HCT116 (cell line): ENCODE results near the gene IL18.

Source experiments
- CBX3 ChIP-seq: IDR thresholded peaks from 2 replicates; pipeline ENCODE4 v1.6.1; 2012; ENCODE audit warnings: low read depth
- EZH2 ChIP-seq: fragments of 200-600 bp; sonication (generic); IDR thresholded peaks from 2 replicates; pipeline ENCODE4 v1.6.1; 2017; ENCODE audit warnings: antibody characterized with exemption, mixed run types
- EZH2phosphoT487 ChIP-seq: fragments of 200-600 bp; IDR thresholded peaks from 2 replicates; pipeline ENCODE4 v1.6.1; 2018; ENCODE audit warnings: antibody characterized with exemption, borderline replicate concordance
- POLR2A ChIP-seq: IDR thresholded peaks from 2 replicates; pipeline ENCODE4 v1.7.0; 2011; ENCODE audit warnings: borderline replicate concordance; ENCODE audit not compliant: insufficient read depth, insufficient read length; ENCODE audit errors: extremely low read depth
- POLR2AphosphoS5 ChIP-seq: IDR thresholded peaks from 2 replicates; pipeline ENCODE4 v1.6.1; 2011; ENCODE audit warnings: mild to moderate bottlenecking, low read depth, low read length, moderate library complexity
- RAD21 ChIP-seq: IDR thresholded peaks from 2 replicates; pipeline ENCODE4 v1.6.1; 2012; ENCODE audit warnings: low read depth, mild to moderate bottlenecking
- SRF ChIP-seq: IDR thresholded peaks from 2 replicates; pipeline ENCODE4 v1.6.1; 2012; ENCODE audit warnings: low read depth
- YY1 ChIP-seq: IDR thresholded peaks from 2 replicates; pipeline ENCODE4 v1.6.1; 2011; ENCODE audit warnings: low read length, low read depth, moderate library complexity, mild to moderate bottlenecking; ENCODE audit not compliant: insufficient replicate concordance; ENCODE audit errors: extremely low read depth
- ZNF274 ChIP-seq: fragments of 200-500 bp; sonication (Bioruptor generic); IDR thresholded peaks from 2 replicates; pipeline ENCODE4 v1.6.1; 2014; ENCODE audit warnings: mild to moderate bottlenecking, low read depth, low read length, inconsistent platforms
- TF ChIP-seq, protein P1 (sequence below), 3 experiments: fragments of 200-600 bp in 1 of 3; sonication (generic) in 1 of 3; IDR thresholded peaks in 2 of 3; conservative IDR thresholded peaks in 1 of 3; 2 replicates each; pipeline ENCODE4 v1.5.1; 2012 to 2017; ENCODE audit warnings: low read depth in 2 of 3, low read length in 2 of 3, antibody characterized with exemption in 1 of 3, borderline replicate concordance in 1 of 3, control low read depth in 1 of 3, mild to moderate bottlenecking in 1 of 3, mixed read lengths in 1 of 3, mixed run types in 1 of 3, moderate library complexity in 1 of 3; ENCODE audit not compliant: insufficient read depth in 1 of 3
- TF ChIP-seq, protein P2 (sequence below): IDR thresholded peaks from 2 replicates; pipeline ENCODE4 v1.6.1; 2012

DNA sequence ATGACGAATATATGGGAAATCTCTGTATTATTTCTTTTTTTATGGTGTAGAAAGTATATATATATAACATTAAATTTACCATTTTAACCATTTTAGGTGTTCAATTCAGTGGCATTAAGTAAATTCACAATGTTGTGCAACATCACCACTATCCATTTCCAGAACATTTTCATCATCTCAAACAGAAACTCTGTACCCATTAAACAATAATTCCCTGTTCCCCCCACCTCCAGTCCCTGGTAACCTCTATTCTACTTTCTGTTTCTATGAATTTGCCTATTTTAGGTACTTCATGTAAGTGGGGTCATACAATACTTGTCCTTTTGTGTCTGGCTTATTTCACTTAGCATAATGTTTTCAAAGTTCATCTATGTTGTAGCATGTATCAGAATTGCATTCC lies 47.0 kb upstream of the IL18 start:
- TF ChIP-seq POLR2A (no peak), YY1 (no peak), POLR2AphosphoS5 (no peak), EZH2 (no peak), ZNF274 (no peak), RAD21 (no peak), CBX3 (no peak), EZH2phosphoT487 (no peak), SRF (no peak)
- TF ChIP-seq, protein P1, sequence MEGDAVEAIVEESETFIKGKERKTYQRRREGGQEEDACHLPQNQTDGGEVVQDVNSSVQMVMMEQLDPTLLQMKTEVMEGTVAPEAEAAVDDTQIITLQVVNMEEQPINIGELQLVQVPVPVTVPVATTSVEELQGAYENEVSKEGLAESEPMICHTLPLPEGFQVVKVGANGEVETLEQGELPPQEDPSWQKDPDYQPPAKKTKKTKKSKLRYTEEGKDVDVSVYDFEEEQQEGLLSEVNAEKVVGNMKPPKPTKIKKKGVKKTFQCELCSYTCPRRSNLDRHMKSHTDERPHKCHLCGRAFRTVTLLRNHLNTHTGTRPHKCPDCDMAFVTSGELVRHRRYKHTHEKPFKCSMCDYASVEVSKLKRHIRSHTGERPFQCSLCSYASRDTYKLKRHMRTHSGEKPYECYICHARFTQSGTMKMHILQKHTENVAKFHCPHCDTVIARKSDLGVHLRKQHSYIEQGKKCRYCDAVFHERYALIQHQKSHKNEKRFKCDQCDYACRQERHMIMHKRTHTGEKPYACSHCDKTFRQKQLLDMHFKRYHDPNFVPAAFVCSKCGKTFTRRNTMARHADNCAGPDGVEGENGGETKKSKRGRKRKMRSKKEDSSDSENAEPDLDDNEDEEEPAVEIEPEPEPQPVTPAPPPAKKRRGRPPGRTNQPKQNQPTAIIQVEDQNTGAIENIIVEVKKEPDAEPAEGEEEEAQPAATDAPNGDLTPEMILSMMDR (IDR thresholded peaks at IDR 0.05 in 2 of 3, conservative IDR thresholded peaks at IDR 0.05 in 1 of 3; ENCODE audit: borderline replicate concordance in 1 of 3, insufficient read depth in 1 of 3, low read depth in 2 of 3, low read length in 2 of 3): no peak
- TF ChIP-seq, protein P2, sequence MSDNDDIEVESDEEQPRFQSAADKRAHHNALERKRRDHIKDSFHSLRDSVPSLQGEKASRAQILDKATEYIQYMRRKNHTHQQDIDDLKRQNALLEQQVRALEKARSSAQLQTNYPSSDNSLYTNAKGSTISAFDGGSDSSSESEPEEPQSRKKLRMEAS: no peak
